Iris pigment epithelial cell (primary cell): ENCODE data around the gene GPI.
A peak's percentile ranks its signal among the peaks of the same experiment; 100 is the strongest.

Source experiments
- DNase-seq: peaks from one replicate; pipeline ENCODE4 v3.0.0-alpha.2; 2011; ENCODE audit warnings: low read depth

GPI gene

GRCh38 chr19:34341935-34342680 is 22.9 kb upstream of the GPI start:
- DNase-seq: no peak

GRCh38 chr19:34343751-34344150 is 21.2 kb upstream of the GPI start:
- DNase-seq: no peak

- peak; percentile 58 for DNase-seq
These were observed 19.0 kb upstream of the GPI start for GRCh38 chr19:34345947-34346351.

GRCh38 chr19:34347561-34348165 is 17.3 kb upstream of the GPI start:
- DNase-seq: no peak

GRCh38 chr19:34348899-34349487 is 16.0 kb upstream of the GPI start:
- DNase-seq: no peak

- no peak for DNase-seq
These were observed 14.8 kb upstream of the GPI start for GRCh38 chr19:34350161-34350561.

GRCh38 chr19:34351382-34351826 is 13.6 kb upstream of the GPI start:
- DNase-seq: no peak

GRCh38 chr19:34353546-34353945 is 11.4 kb upstream of the GPI start:
- no peak for DNase-seq

GRCh38 chr19:34355201-34355600 is 9.8 kb upstream of the GPI start:
- no peak for DNase-seq

GRCh38 chr19:34356875-34357274 is 8.1 kb upstream of the GPI start:
- no peak for DNase-seq

- DNase-seq: no peak
These were observed 7.6 kb upstream of the GPI start for GRCh38 chr19:34357431-34357830.

- DNase-seq: peak; percentile 99
These were observed 5.6 kb upstream of the GPI start for GRCh38 chr19:34359140-34359953.

- DNase-seq: no peak
These were observed 5.1 kb upstream of the GPI start for GRCh38 chr19:34359954-34360315.

GRCh38 chr19:34360354-34360909 is 4.6 kb upstream of the GPI start:
- no peak for DNase-seq

GRCh38 chr19:34362679-34363069 is 2.3 kb upstream of the GPI start:
- no peak for DNase-seq

GRCh38 chr19:34363094-34363493 is 1.9 kb upstream of the GPI start:
- no peak for DNase-seq

- DNase-seq: no peak
These were observed 1.1 kb upstream of the GPI start for GRCh38 chr19:34363930-34364329.

GRCh38 chr19:34364462-34364829 is 550 bp upstream of the GPI start:
- DNase-seq: no peak

- peak; percentile 43 for DNase-seq
These were observed 736 bp downstream of the GPI start for GRCh38 chr19:34365463-34366401.

- DNase-seq: peak; percentile 87
These were observed 2.0 kb downstream of the GPI start for GRCh38 chr19:34366738-34367623.
